Kidney capillary endothelial cell (primary cell): ENCODE measurements around the gene RAD51B.
"Not testable (repeated sequence)": the region's sequence is repeated elsewhere in the genome, so short reads cannot be mapped to it uniquely, and the experiment has no call there.

Experiments used
- DNase-seq: peaks from one replicate; pipeline ENCODE4 v3.0.0-alpha.2; 2018; ENCODE audit warnings: low spot score

Gene RAD51B

DNA sequence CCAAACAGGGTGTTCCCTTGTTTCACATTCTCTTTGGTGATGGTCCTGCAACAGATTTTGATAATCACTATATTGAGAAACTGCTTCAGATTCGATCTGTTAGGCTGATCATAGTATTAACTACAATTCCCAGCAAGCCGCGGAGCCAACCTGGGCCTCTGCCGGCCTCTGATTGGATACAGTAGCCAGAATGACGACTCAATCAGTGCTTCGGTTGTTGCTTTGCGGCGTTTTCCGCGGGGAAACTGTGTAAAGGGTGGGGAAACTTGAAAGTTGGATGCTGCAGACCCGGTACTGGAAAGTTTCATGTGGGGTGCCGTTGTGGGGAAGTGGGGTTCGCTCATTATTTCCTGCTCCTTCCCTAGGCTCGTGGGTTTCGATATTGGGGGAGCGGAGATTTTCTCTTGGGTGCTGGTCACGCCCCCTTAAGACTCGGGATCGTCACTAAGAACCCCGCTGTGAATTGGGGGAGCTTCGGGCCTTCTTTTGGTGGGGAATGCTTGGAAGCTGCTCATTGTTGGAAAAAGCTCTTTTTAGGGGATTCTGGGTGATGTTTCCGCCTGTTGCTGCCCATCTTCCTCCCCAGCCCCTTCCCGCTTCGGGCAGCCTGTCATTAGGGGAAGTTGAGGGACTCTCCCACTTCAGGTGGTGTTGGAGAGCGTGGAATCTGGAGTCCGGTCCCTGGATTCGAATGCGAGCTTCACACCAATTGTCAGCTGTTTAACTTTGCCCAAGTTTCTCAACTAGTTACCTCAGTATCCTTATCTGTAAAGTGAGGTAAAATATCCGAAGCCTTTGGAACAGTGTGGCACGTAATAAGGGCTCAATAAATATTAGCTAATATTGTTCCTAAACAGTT lies at the start of gene RAD51B:
Gene RAD51B, plus strand, starts transcription at position 217 of the 859 bp plus-strand sequence.
- DNase-seq, result peak; percentile 87

DNA sequence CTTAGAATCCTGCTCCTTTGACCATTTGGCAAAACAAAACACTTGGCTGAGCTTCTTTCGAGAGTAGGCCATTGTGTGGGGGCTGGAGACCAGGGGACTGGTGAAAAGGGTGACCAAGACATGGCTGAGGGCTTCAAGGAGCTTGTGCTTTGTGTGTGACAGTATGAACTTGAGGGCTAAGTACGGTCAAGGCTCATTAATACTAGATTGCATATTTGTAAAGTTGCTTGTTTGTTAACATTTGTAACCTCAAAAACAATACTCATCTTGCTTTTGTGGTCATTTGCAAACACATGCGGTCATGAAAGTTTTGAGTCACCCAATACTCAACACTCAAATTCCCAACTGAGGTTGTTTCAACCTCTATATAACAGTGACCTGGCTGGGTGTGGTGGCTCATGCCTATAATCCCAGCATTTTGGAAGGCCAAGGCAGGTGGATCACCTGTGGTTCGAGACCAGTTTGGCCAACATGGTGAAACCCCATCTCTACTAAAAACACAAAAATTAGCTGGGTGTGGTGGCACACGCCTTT lies 45.7 kb upstream of the RAD51B start:
- DNase-seq, result no peak

DNA sequence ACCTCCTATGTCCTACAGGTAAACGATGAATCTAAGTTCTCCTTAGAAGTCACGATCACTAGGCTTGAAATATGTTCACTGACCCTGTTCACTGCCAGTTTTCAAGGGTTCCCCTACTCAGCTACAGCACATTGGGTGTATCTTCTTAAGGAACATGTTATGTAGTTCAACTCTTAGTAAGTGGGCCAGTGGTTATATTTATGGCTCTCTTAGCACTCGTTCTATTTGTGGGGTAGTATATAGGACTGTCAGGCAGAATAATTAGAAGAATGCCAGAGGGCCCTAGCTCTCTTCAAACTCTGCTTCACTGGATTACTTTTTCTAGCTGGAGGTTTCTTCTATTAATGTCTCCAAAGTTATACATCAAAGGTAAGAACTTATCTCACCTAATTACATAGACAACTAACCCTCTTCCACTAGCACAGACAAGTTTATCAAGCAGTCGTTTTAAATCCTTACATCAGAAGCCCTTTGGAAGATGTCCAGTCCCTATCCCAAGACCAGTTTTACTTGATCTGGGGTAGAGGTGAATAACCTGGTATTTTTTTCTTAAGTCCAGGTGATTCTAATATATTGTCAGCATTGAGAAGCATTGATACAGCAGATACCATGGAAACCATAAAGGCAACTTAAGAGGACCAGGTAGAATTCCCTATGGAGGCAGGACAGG lies 42.8 kb upstream of the RAD51B start:
- no peak for DNase-seq

DNA sequence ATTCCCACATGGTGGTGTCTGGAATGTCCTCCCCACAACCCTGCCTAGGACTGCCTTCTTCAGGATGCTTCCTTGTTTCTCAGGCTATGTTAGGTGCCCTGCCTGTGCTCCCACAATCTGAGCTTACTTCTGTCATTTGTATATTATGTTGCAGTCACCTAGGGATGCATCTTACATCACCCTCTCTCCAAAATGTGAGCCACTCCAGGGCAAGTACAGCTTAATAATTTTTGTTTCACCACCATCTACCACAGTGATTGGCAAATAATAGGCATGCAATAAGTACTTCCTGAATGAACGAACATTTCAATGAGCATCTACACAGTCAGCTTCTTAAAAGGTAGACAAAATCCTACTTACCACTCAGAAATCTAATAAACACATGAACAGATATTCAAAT lies 40.8 kb upstream of the RAD51B start:
- no peak for DNase-seq

DNA sequence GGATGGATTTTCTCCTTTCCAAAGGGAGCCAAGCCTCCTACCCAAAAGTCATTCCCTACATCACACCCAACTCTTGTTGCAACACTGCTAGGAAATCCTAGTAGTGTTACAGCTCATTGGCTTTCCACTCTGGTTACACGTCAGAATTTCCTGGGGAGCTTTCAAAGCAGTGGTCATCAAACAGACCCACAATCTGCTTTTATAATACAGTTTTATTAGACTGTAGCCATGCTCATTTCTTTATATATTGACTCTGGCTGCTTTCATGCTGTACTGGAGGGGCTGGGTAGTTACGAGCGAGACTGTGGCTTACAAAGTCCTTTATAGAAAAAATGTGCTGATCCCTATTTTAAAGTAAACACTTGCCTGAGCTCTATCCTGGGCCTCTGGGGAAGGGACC lies 37.5 kb upstream of the RAD51B start:
- no peak for DNase-seq

DNA sequence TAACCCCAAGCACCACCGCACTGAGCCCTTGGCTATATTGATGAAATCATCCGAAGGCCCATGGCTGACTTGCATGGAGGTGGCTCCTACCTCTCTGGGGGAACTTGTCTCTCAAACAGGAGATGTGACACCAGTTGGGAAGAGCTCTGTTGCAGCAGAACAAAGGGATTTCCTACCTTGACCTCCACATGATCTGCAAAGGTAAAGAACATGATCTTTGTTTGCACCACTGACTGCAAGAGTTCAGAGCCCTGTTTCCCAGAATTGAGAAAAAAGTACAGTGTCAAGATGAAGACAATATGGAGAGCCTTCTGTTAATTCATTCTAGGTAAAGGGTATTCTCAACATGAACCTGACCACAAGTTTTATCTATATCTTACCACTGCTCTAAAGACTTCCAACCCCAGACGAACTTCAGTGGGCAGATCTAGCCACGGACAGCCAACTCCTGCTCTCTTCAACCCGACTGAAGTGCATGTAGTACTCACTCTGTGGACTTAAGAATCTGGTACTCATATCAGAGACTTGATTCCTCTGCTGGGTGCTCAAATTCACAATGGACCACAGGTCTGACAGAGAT lies 35.2 kb upstream of the RAD51B start:
- no peak for DNase-seq

DNA sequence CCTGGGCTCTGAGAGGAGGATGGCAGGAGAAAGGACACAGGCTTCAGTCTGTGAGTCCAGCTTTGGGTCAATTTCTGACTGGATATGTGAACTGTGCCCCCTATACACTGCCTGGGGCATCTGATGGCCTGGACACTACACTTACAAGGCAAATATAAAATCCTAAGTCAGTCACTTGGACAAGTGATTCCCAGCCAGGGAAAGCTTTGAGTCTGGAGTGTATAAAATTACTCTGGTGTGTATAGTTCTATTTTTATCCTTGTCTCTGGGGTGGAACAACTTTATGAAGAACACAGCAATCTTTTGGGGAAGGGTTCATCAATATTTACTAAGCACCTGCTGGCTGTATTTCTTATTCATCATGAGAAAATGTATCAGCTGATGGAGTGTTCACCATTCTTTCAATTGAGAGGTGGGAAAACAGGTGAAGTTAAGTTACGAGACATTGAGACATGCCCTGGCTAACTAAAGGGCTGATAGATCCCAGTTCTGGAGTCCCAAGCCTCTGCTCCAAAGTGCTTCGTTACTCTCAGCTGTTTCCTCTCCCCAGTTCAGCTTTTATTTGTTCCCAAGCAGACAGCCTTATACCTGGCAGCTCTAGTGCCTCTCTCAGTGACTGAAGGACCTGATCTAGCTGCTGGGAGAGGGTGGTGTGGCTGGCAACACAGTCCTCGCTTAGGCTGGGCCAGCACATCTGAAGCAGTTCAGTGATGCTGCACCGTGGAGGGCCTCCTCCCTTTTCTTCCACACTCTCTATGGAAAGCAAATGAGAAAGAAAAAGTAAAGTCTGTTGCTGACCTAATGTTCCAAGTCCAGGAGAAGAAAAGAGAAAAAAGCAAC lies 34.1 kb upstream of the RAD51B start:
- DNase-seq, result no peak

DNA sequence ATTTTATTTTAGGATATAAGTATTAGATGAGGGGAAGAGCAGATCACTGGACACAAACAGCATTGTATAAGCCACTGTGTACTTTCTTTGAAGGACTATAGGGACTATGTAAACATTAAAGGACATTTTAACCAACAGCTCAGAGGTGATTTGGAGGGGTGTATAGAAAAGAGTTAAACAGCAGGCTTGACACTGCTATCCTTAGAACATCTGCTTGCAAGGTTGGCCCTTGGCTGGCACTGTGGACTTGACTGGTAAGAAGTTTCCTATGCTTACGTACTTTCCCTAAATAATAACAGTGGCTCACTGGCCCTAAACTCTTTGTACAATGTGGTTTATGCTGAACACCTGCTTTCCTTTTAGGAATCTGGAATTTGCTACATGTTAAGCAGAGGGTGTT lies 31.9 kb upstream of the RAD51B start:
- DNase-seq, result no peak

DNA sequence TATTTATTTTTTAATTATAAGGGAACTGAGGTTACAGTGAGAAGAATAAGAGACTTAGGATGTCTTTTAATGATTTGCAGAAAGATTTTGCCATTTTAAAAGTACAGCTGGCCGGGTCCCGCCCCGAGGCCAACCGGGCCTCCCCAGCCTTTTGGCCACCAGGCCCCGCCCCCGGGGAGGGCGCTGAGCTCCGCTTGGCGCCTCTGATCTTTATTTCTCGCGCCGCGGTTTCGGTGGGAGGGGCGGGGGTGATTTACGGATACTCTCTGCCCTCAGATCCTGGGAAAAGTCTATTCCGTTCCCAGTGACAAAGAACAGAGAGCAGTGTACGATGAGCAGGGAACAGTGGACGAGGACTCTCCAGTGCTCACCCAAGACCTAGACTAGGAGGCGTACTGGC lies 20.8 kb upstream of the RAD51B start:
- DNase-seq, result no peak

DNA sequence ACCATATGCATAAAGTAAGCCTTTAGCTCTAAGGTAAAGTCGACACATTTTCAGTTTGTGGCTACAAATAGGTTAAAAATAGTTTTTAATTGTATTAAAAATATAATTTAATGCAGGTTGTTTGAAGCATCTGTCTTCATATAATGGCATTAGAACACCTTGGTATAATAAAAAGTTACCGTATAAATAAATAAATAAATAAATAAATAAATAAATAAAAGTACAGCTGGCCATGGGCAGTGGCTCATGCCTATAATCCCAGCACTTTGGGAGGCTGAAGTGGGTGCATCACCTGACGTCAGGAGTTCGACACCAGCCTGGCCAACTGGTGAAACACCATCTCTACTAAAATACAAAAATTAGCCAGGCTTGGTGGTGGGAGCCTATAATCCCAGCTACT lies 18.8 kb upstream of the RAD51B start:
- no peak for DNase-seq

DNA sequence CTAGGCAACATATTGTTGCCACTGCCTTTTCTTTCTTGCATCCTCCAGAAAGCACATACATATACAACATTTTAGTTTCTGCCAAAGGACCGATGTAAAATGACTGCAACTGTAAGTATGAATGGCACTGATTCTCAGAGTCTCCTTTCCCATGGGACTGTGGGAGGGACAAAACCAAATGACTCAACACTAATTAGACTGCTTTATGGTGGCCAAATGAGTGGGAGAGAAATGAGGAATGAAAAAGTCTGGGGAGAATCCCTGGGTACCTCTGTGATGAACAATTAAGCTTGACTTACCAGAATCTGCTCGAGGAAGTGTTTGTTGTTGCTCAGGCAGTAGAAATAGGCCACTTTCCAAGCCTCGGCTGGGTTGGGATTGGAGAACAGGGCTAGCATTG lies 13.3 kb upstream of the RAD51B start:
- DNase-seq, result no peak

DNA sequence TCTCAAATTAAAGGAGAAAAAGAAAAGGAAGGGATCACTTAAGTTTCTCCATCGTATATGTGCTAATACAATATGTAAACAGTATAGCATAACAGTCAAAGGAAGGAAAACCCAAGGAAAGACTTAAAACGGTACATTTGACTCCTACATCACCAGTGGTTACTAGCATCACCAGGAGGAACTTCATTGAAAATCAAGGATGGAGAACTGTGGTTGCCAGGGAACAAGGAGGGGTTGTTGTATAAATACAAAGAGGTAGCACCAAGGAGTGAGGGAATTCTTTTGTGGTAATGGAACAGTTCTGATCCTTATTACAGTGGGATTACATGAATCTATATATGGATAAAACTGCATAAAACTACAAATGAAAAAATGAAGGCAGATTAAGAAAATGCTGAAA lies 4.8 kb upstream of the RAD51B start:
- DNase-seq, result no peak

DNA sequence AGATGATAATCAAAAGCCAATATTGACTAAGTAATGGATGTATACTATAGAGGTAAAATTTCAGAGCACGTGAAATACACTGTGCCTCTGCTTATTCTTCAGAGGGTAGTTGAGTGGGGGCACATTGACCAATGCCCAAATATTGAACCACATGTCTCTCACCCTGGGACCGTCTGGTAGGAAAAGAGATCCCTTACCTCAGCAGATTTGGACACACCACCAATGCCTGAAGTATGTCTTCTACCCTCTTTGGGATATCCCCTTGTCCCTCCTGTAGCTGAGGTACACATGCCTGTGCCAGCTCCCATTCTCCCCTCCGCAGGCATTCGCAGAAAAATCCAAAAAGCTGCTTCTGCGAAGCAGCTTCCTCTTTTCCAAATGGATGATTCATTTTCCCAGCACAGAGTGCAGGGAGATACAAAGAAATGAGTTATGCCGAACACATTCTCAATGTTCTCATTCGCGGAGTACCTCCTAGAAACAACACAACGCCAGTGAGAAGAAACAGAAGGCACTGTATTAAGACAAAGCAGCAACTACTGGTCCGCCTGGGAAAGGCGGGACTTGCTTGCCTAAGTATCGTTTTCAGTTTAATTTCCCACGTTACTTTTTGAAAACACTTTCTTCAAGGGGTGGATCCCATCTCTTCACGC lies 3.9 kb upstream of the RAD51B start:
- DNase-seq, result peak; percentile 36

DNA sequence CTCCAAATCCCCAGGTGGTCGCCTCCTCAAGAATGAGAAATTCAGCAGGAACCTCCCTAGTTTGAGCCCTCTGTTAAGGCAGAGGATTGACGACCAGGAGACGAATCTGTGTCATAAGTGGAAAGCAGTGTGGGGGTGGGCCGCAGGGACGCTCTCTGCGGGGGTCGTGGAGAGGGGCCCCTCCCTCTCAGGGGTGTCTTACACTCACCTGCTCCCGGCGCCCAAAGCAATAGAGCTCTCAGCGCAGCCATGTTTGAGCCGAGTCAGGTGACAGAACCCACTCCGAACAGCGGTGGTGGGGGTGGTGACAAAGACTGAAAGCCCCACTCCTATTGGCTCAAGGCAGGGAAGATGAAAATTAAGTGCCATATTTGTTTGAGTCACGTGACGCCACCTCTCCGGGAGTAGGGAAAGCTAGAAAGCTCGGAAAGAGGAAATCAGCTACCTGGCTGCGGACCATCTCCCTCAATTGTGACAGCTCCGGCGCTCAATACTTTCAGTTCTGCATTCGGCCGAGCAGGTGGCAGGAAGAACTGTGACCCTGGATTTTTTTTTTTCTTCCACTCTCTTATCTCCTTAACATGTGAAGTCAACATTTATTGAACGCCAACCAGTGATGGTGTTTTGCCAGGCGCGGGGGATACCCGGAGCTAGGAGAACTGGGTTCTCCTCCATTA lies 3.1 kb upstream of the RAD51B start, which contains the start of gene ZFYVE26:
Gene ZFYVE26, minus strand, starts transcription at position 265 of the 677 bp plus-strand sequence. CDS start 627 bp downstream, outside the sequence.
- DNase-seq, result peak; percentile 96

DNA sequence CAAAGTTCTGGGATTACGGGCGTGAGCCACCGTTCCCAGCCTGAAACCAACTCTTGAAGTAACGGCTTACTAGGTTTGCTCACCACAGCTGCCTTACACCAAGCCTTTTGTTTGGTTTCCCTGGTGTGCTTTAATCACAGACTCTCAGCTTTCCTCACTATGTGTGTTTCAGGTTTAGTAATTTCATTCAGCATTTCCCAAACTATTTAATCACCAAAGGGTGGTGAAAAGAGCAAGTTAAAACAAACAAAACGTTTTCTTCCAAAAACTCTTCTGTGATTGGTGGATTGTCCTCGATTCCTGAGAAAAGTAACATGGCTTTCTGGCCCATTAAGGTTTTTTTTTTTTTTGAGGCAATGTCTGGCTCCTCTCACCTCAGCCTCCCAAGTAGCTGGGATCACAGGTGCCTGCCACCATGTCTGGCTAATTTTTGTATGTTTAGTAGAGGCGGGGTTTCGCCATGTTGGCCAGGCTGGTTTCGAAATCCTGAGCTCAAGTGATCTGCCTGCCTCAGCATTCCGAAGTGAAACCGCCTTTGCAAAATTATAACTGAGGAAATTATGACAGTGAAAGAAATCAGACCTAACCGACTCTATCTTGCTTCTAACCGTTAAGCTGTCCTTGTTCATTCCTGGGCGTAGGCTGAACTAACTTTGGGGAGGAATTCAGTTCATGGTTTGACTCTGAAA lies 1.7 kb upstream of the RAD51B start:
- DNase-seq, result no peak

DNA sequence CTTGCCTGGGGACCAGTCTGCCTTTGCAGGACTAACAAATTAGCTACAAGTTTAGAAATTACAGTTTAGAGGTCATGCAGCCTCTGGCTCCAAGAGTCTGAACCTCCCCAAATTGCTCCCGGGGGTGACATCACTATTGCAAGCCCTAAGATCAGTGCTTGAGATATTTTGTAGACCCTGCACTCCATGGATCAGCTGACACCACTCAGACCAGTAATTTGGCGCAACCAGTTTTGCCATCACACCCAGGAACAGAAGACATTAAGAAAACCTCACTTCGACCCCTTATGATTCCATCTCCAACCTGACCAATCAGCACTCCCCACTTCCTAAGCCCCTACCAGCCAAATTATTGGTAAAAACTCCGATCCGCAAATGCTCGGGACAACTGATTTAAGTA lies 1.1 kb upstream of the RAD51B start:
- not testable (repeated sequence) for DNase-seq

DNA sequence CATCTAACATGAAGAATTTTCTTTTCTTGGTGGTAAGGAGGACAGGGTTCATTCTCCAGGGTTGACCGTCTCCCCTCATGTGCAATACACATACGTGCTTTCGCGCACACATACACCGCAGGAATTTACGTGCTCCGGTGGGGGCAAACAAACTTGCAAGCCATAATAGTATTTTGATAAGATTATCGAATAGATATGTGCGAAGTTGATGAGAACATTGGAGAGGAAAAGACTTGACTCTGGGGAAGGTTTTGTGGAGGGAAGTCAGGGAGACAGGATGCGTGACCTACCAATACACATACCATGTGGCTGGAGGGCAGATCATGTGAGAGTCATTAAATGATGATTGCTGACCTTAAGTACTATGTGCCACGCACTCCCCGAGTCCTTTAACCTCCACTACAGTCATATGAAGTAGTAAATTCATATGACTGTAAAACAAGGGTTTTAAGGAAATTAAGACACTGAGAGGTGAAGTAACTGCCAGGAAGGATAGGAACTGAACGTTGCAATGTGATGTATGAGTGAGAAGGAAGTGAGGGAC lies 921 bp downstream of the RAD51B start:
- DNase-seq, result peak; percentile 50

DNA sequence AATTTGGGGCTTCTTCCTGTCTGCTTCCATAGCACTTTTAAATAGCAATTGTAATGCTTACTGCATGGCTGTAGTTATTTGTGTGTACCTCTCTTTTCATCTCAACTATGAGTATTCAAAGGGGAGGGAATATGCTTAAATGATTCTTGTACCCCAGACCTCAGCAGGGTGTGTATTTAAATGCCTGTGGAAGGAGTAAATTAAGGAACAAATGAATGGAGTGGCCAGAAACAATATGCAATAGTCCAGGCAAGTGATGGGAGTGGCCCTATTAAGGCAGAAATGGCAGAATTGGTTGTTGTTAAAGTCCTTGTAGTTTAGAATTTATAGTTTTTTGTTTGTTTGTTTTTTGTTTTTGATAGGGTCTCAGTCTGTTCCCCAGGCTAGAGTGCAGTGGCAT lies 1.5 kb downstream of the RAD51B start:
- no peak for DNase-seq

DNA sequence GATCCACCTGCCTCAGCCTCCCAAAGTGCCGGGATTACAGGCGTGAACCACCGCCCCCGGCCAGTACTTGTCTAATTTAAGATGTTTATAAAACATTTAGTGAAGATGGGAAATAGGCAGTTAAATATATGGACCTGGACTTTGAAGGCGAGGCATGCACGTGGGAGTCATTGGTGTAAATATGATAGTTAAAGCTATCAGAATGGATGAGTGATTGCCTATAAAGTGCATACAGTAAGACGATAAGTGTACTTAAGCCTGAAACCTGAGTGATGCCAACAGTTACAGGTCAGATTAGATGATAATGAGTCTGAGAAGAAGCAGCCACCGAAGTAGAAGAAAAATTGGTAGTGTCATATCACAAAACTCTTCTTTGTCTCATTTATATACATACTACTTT lies 11.5 kb downstream of the RAD51B start:
- DNase-seq, result no peak

DNA sequence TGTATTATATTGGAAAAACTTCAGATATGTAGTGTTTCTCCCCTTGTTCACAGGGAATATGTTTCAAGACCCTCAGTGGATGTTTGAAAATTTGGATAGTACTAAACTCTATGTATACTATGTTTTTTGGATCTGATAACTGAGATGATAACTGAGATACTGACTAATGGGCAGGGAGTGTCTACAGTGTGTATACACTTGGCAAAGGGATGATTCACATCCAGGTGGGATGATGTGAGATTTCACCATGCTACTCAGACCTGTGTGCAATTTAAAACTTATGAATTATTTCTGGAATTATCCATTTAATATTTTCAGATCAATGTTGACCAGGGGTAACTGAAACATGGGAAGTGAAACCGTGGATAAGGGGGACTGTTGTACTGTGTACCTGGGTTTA lies 13.8 kb downstream of the RAD51B start:
- DNase-seq, result no peak
